Measurements from ENCODE around the gene TESPA1.

TESPA1 gene

DNA sequence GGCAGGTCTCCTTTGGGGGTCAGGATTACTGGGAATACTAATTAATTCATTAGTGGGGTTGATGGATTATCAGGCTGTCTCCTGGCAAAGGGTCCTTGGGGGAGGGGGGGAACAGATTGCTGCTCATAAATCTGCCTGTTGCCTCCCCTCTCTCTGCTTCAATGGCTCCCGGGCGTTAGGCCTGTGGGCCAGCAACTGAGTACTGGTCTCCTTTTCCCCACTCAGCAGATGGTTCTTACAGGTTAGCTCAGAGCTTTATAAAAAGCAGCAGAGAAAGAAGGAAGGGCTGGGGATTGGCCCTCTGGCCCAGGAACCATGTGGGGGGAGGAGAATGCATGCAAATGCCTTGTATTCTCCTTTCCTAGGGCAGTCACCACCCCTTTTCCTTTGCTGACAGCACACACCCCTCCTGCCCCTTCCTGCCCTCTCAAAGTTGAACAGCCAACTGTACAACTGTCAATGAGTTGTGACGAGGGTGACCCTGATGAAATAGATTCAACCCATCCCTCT, 32.9 kb upstream of the TESPA1 start:
- TF ChIP-seq, protein P1, sequence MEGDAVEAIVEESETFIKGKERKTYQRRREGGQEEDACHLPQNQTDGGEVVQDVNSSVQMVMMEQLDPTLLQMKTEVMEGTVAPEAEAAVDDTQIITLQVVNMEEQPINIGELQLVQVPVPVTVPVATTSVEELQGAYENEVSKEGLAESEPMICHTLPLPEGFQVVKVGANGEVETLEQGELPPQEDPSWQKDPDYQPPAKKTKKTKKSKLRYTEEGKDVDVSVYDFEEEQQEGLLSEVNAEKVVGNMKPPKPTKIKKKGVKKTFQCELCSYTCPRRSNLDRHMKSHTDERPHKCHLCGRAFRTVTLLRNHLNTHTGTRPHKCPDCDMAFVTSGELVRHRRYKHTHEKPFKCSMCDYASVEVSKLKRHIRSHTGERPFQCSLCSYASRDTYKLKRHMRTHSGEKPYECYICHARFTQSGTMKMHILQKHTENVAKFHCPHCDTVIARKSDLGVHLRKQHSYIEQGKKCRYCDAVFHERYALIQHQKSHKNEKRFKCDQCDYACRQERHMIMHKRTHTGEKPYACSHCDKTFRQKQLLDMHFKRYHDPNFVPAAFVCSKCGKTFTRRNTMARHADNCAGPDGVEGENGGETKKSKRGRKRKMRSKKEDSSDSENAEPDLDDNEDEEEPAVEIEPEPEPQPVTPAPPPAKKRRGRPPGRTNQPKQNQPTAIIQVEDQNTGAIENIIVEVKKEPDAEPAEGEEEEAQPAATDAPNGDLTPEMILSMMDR (IDR thresholded peaks at IDR 0.05; ENCODE audit: low read depth, low read length), result no peak
- DNase-seq, result peak; percentile 97

DNA sequence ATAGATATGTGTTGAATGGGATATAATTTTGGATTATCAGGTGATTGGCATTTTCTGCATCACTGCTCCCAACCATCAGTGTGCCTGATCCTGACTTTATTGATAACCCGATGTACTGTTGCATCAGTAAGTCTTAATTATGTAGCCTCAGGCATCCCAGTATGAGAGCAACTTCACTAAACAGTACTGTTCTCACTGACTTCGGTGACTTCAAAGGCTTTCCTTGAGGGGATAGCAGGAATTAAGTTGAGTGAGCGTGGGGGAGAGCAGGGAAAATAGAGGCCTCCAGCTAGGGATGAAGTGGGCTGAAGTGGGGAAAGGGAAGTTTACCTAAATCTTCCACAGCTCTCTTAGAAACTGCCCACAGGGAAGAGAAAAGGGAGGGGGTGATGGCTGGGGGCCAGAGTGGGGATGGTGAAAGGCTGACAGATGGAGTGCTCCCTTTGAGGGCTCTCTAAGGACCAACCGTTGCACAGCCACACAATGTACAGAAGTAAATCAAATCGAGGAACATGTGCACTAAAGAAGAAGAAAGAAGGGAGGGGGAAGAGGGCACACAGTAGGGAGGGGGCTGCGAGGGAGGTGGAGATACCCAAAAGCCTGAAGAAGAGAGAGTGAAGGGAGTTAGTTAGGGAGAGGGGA, 24.5 kb upstream of the TESPA1 start:
- peak overlapping the region; percentile 69 for H3K27ac ChIP-seq
- DNase-seq, result peak; percentile 54
- peak overlapping the region; percentile 9 for H3K4me3 ChIP-seq (ENCODE audit: low read depth, low read length)
- H3K9me3 ChIP-seq (ENCODE audit: severe bottlenecking), result peaks cover 7% of the 10 kb centered on the region
- H3K27me3 ChIP-seq (ENCODE audit: insufficient read depth, low read depth, severe bottlenecking), result no peaks in the 10 kb centered on the region
- TF ChIP-seq, protein P1 (IDR thresholded peaks at IDR 0.05; ENCODE audit: low read depth, low read length), result no peak
- H3K36me3 ChIP-seq, result no peaks in the 10 kb centered on the region; the same call in 1 of the 2 replicates

More for the DNA sequence above, 32.9 kb upstream of the TESPA1 start:
- H3K27me3 ChIP-seq (ENCODE audit: insufficient read depth, low read depth, severe bottlenecking), result no peaks in the 10 kb centered on the region
- H3K4me3 ChIP-seq (ENCODE audit: low read depth, low read length), result peak overlapping the region; percentile 97
- peaks cover 7% of the 10 kb centered on the region for H3K9me3 ChIP-seq (ENCODE audit: severe bottlenecking)
- H3K27ac ChIP-seq, result peak overlapping the region; percentile 89
- peaks cover 21% of the 10 kb centered on the region for H3K36me3 ChIP-seq

DNA sequence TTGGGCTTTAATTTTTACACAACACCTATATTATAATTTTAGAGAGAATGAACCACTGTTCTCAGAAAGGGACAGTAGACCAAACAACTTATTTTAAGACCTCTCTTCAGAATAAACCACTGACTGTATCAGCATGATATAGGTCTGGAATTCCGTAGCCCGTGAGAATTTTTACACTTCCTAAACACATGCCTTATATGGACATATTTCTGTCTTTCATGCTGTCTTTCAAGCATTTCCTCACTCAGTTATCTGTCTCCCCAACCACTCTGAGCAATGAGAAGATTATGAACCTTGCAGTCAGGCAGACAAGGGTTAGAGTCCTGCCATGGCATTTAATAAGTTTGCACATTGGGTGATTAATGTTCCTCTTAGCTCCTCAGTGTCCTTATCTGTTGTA, 17.8 kb upstream of the TESPA1 start:
- TF ChIP-seq, protein P1 (IDR thresholded peaks at IDR 0.05; ENCODE audit: low read depth, low read length), result no peak
- no peaks in the 10 kb centered on the region for H3K27me3 ChIP-seq (ENCODE audit: insufficient read depth, low read depth, severe bottlenecking)
- no peak for DNase-seq

DNA sequence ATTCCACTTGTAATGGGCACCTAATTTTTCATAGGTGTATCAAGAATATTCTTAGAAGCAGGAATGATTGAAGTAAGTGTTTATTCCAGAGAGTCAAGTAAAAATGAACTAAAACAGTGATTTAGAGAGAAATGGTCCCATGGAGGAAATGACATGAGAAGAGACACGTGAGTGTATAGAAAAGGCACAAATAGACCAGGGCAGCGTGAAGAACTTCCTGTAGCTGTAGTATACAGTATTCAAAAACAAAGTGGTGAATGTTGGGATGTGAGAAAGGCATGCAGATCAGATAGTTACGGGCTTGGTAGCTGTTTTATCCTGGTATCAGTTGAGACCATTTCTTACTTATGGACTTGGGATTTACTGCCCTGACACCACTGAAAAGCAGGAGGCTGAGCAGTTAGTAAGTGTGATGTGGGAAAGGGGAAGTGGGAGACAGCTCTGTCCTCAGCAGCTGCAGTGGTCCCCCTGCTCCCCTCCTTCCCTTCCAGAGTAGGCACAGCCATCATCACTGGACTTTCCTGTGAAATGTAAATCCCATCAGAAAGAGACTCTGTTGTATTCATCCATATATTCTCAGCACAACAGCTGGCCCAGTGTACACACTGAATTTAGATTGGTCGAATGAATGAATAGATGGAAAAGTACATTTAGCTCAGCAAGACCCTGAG, 16.8 kb upstream of the TESPA1 start:
- Histone ChIP-seq H3K4me3 (ENCODE audit: low read depth, low read length) (no peak overlapping the region), H3K9me3 (ENCODE audit: severe bottlenecking) (no peaks in the 10 kb centered on the region), H3K36me3 (no peaks in the 10 kb centered on the region), H3K27ac (no peak overlapping the region), H3K27me3 (ENCODE audit: insufficient read depth, low read depth, severe bottlenecking) (no peaks in the 10 kb centered on the region)
- no peak for DNase-seq
- TF ChIP-seq, protein P1 (IDR thresholded peaks at IDR 0.05; ENCODE audit: low read depth, low read length), result no peak

More for the DNA sequence above, 17.8 kb upstream of the TESPA1 start:
- Histone ChIP-seq H3K4me3 (ENCODE audit: low read depth, low read length) (no peak overlapping the region), H3K27ac (no peak overlapping the region), H3K9me3 (ENCODE audit: severe bottlenecking) (no peaks in the 10 kb centered on the region), H3K36me3 (no peaks in the 10 kb centered on the region)

DNA sequence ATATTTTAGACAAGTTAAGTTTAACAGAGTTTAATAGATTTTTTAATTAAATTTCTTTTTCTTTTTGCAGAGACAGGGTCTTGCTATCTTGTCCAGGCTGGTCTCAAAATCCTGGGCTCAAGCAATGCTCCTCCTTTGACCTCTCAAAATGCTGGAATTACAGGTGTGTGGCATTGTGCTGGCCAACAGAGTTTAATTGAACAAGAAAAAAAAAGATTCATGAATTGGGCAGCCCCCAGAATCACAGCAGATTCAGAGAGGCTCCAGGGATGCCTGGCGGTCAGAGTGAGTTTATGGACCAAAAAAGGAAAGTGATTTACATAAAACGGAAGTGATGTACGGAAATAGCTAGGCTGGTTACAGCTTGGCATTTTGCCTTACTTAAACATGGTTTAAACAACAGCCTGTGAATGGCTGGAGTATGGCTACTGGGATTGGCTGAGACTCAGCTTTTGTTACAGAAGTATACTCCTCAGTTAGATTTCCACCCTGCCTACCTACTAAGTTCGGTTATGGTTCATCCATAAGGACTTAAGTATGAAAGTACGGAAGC, 14.5 kb upstream of the TESPA1 start:
- Histone ChIP-seq H3K27ac (no peak overlapping the region), H3K9me3 (ENCODE audit: severe bottlenecking) (no peaks in the 10 kb centered on the region), H3K36me3 (no peaks in the 10 kb centered on the region)

More for the DNA sequence above, 14.5 kb upstream of the TESPA1 start:
- TF ChIP-seq, protein P1 (IDR thresholded peaks at IDR 0.05; ENCODE audit: low read depth, low read length), result no peak
- H3K27me3 ChIP-seq (ENCODE audit: insufficient read depth, low read depth, severe bottlenecking), result no peaks in the 10 kb centered on the region
- no peak for DNase-seq
- no peak overlapping the region for H3K4me3 ChIP-seq (ENCODE audit: low read depth, low read length)
